Psoas muscle (tissue), 8 donors: ENCODE results near the gene PLEKHG5. TPM values are rescaled to one million over a fixed set of nuclear protein-coding genes. Genes with fewer than 3 reads are reported as not detected.
A peak's percentile ranks its signal among the peaks of the same experiment; 100 is the strongest.

Experiments
- ATAC-seq, 4 donors: fragments of 200-7000 bp; cut with Tn5 transposase; one replicate each; pipeline ENCODE4 v1.9.1; 2020; ENCODE audit warnings: moderate library complexity in 3 of 4, mild to moderate bottlenecking in 2 of 4
- DNase-seq, 2 donors: peaks; one replicate each; pipeline ENCODE4 v3.0.0-alpha.2; 2020
- H3K27ac ChIP-seq: fragments of 200-600 bp; one replicate; pipeline ENCODE4 v1.8.0; 2022
- H3K27me3 ChIP-seq, 3 donors: fragments of 200-600 bp in 1 of 3; one replicate each; pipeline versions ENCODE4 v1.6.1 to v1.8.0; 2013 to 2022; ENCODE audit warnings: low read length in 2 of 3, mild to moderate bottlenecking in 2 of 3, moderate library complexity in 1 of 3; ENCODE audit not compliant: insufficient read depth in 3 of 3
- H3K36me3 ChIP-seq, 2 donors: fragments of 200-600 bp in 1 of 2; one replicate each; pipeline versions ENCODE4 v1.6.1 to v1.8.0; 2013 to 2022; ENCODE audit warnings: low read depth in 1 of 2, mild to moderate bottlenecking in 1 of 2, moderate library complexity in 1 of 2; ENCODE audit not compliant: insufficient read depth in 1 of 2
- H3K4me1 ChIP-seq: fragments of 200-600 bp; one replicate; pipeline ENCODE4 v1.8.0; 2022
- H3K4me3 ChIP-seq: fragments of 200-600 bp; one replicate; pipeline ENCODE4 v1.8.0; 2022; ENCODE audit warnings: mild to moderate bottlenecking
- H3K9me3 ChIP-seq: fragments of 200-600 bp; one replicate; pipeline ENCODE4 v1.8.0; 2022
- CTCF ChIP-seq: fragments of 200-600 bp; IDR thresholded peaks from one replicate; pipeline ENCODE4 v1.8.0; 2022; ENCODE audit warnings: antibody characterized with exemption
- WGBS, 3 donors: extraction: QIAGEN DNeasy Blood & Tissue Kit; methylation state at CpG; one replicate each; pipeline versions ENCODE4 v1.1.6 to v1.1.7; 2013; 5-methylcytosine and 5-hydroxymethylcytosine counted together
- intact Hi-C, 2 donors: fragments of 100-400 bp; cut with DNase I; formaldehyde crosslinking; loops; one replicate each; pipeline versions ENCODE4 v1.11.0 to v1.14.2; 2022
- polyA plus RNA-seq, 3 donors: library from polyadenylated mRNA; stranded (reverse); fragments of 200-250 nt; gene quantifications; one replicate each; pipeline ENCODE4 v1.2.3, GENCODE V29; 2013
- total RNA-seq, 4 donors: library from RNA; stranded (reverse); fragmentation: NEBNext Ultra II Directional in 2 of 4; extraction: Animal tissue kit (Norgen Biotek cat#: 25700) in 2 of 4; gene quantifications; one replicate each; pipeline versions ENCODE4 v1.2.1 to v1.2.4, GENCODE V29; 2021 to 2023
- donor health status: healthy with polysubstance abuse.
- donor health status: DM: no; HTN: no; CAD: no; lungs with moderate emphysema.
- donor health status: Bipolar disorder and iron deficiency.
- donor health status: healthy.
- donor health status: DM: yes; HTN: yes; CAD: no.
- donor health status: DM: no; HTN: no; CAD: no.
- donor health status: DM: no; HTN: no; CAD: no.
- donor health status: DM: yes; HTN: yes; CAD: no.

PLEKHG5 gene
- total and polyA plus RNA-seq, 7 donors, result 1.5 to 3.3 (median 2.6) TPM

DNA sequence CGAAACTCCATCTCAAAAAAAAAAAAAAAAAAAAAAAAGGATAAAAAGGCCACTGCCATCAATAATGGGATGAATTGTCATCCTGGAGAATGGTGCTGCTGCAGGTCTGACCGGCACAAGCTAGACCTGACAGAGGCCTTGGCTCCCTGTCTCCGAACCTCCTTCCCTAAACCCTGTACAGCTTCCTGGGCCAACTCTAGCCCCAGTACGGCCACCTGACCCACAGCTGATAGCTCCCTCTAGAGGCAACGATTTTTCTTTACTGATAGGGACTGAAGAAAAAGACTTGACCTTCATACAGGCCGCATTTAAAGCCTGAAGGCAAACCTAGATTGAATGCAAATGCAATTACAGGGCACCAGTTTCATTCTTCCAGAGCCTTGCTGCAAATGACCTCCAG is 32.1 kb upstream of the PLEKHG5 start:
- Histone ChIP-seq H3K27me3 (no peaks in the 10 kb centered on the region), H3K4me3 (no peak overlapping the region), H3K9me3 (no peaks in the 10 kb centered on the region), H3K27ac (no peak overlapping the region), H3K36me3 (peaks cover 8 to 50% of the 10 kb centered on the region in 2 donors), H3K4me1 (peaks cover 9% of the 10 kb centered on the region)
- ATAC-seq, result peak; percentile 44 to 70 (median 62)
- intact Hi-C loops, result no loop called here
- 27 to 46% (median 37%) methylated on average over 6 of the region's 6 CpGs for WGBS, 3 donors
- peak in 1 of 2 donors; percentile 53 for DNase-seq
- peak; percentile 36 for TF ChIP-seq CTCF

DNA sequence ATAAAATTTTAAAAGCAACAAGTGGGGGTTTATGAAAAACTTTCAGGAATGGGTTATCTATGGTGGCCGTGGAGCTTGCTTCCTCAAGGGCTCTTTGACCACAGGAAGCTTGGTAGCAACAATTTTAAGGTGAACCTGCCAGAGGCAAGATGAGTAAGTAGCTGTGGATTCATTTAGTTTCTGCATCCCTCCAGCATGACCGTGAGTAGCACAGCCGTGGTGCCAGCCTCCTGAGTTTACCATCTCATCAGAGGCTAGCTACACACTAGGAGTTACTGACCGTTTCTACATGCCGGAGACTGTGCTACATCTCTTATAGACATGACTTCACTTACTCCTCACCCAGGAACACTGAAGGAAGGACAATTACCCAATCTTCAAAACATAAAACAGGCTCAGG is 30.1 kb upstream of the PLEKHG5 start:
- no peaks in the 10 kb centered on the region for H3K27me3 ChIP-seq
- 77 to 87% (median 84%) methylated on average over 5 of the region's 5 CpGs for WGBS, 3 donors
- H3K9me3 ChIP-seq, result no peaks in the 10 kb centered on the region
- H3K4me1 ChIP-seq, result peaks cover 9% of the 10 kb centered on the region
- ATAC-seq (no peak), DNase-seq (no peak)
- no peak overlapping the region for H3K27ac ChIP-seq
- no peak for TF ChIP-seq CTCF
- no peak overlapping the region for H3K4me3 ChIP-seq
- H3K36me3 ChIP-seq, result peaks cover 2 to 30% of the 10 kb centered on the region in 2 donors
- intact Hi-C loops, result no loop called here

DNA sequence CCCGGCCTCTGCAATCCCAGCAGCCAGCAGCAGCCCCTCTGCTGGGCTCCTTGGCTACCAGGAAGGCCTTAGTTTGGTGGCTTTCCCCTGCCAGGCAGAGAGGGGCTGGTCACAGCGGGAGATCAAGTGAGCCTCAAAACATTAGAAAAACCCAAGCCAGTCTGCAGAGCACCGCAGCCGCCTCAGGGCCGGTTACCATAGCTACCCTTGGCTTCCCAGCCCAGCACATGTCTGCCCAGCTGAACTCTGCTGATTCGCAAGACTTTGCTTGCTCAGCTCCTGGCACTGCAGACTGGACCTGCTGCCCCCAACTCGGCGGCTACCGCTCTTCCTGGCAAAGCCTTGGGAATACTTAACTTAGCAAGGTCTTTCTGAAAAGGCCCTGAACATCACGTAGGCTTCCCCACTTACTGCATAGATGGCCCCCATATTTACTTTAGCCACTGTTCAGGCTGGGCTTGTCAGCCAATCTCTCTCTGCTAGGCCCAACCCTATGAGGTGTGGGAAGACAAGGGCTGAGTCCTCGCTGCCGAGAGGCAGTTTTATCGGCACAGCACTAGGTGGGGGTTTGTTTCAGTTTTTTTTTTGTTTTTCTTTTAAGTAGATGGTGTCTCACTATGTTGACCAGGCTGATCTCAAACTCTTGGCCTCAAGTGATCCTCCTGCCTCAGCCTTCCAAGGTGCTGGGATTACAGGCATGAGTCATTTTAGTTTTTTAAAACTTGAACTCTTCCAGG is 28.6 kb upstream of the PLEKHG5 start:
- DNase-seq, result peak in 1 of 2 donors; percentile 59

DNA sequence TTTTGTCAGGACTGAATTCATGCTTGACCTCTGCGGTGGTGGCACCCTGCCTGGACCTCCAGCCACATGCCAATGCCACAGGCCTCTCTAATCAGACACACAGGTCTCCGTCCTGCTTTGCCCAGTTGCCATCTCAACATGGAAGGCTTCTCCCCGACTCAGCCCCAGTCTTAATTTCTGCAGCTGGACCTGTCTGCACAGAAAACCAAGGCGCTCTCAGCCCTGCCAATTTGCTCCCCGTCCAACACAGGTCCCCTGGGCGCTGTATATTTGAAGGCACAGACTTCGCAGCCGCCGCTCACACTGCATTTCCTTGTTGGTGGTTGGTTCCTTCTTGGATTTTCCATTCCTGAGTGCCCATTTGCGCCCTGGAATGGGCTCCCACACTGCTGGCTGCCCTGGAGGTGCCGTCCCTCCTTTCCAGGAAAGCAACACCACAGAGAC is 28.0 kb upstream of the PLEKHG5 start:
- DNase-seq (peak in 1 of 2 donors; percentile 77), ATAC-seq (peak; percentile 44 to 52 (median 47))
- TF ChIP-seq CTCF, result no peak
- 18 to 26% (median 23%) methylated on average over 11 of the region's 11 CpGs for WGBS, 3 donors
- Histone ChIP-seq H3K4me3 (no peak overlapping the region), H3K27me3 (no peaks in the 10 kb centered on the region), H3K4me1 (peaks cover 9% of the 10 kb centered on the region), H3K9me3 (no peaks in the 10 kb centered on the region), H3K36me3 (peaks cover 2 to 13% of the 10 kb centered on the region in 2 donors), H3K27ac (no peak overlapping the region)
- intact Hi-C loops, result no loop called here

More for the DNA sequence above, 28.6 kb upstream of the PLEKHG5 start:
- no peaks in the 10 kb centered on the region for H3K9me3 ChIP-seq
- ATAC-seq, result peak; percentile 34 to 60 (median 55)
- WGBS, 3 donors, result 23 to 31% (median 24%) methylated on average over 13 of the region's 13 CpGs
- peaks cover 2 to 16% of the 10 kb centered on the region in 2 donors for H3K36me3 ChIP-seq
- peaks cover 9% of the 10 kb centered on the region for H3K4me1 ChIP-seq
- no peak overlapping the region for H3K4me3 ChIP-seq
- intact Hi-C loops, result no loop called here
- no peaks in the 10 kb centered on the region for H3K27me3 ChIP-seq
- H3K27ac ChIP-seq, result no peak overlapping the region
- TF ChIP-seq CTCF, result no peak
